ENCODE data around the gene HPCAL4. TPM values are rescaled to one million over a fixed set of nuclear protein-coding genes. Genes with fewer than 3 reads are reported as not detected.

HPCAL4 gene
- total and polyA plus RNA-seq, 2 donors from 2014 or later = 3.9 to 5.2 TPM

DNA sequence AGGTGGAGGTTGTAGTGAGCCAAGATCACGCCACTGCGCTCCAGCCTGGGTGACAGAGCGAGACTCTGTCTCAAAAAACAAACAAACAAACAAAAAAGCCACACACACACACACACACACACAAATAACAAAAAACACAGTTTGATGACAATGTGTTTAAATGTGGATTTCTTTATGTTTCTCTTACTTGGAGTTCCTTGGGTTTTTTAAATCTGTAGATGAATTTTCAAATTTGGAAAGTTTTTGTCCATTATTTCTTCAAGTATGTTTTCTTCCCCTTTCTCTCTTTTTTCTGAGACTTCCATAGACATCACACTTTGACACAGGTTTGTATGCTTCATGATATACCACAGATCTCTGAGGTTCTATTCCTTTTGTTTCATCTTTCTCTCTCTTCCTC lies 35.4 kb upstream of the HPCAL4 start:
- H3K27me3 ChIP-seq (ENCODE audit: control insufficient read depth, insufficient read depth, low read length) = peaks cover 23% of the 10 kb centered on the region
- FAIRE-seq = no peak
- intact Hi-C loops (cut with DNase I) = loop anchor here (10.0 kb wide), 2 partner anchors 118 to 122 kb away; no protein-coding TSS in a partner anchor

DNA sequence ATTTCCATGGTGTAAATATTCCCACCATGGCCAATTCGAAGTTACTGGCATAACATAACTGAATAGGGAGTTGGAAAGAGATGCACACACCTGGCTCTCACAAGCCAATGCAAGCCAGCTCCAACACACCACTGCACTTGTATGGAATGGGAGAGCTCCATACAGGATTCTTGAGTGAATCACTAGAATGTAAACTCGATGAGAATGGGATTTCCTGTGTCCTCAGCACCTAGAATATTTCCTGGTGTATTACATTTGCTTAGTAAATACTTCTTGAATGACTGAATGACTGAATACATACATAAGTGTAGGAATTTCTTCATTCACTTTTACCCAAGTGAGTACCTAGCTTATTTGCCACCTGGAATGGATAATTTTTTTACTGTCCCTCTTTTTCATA lies 31.3 kb upstream of the HPCAL4 start:
- H3K4me3 ChIP-seq (ENCODE audit: low read length in 3 of 3) = no peak overlapping the region
- no peaks in the 10 kb centered on the region for H3K9me3 ChIP-seq (ENCODE audit: control insufficient read depth in 2 of 3, insufficient read depth in 1 of 3, low read length in 3 of 3)
- TF ChIP-seq, protein P1, sequence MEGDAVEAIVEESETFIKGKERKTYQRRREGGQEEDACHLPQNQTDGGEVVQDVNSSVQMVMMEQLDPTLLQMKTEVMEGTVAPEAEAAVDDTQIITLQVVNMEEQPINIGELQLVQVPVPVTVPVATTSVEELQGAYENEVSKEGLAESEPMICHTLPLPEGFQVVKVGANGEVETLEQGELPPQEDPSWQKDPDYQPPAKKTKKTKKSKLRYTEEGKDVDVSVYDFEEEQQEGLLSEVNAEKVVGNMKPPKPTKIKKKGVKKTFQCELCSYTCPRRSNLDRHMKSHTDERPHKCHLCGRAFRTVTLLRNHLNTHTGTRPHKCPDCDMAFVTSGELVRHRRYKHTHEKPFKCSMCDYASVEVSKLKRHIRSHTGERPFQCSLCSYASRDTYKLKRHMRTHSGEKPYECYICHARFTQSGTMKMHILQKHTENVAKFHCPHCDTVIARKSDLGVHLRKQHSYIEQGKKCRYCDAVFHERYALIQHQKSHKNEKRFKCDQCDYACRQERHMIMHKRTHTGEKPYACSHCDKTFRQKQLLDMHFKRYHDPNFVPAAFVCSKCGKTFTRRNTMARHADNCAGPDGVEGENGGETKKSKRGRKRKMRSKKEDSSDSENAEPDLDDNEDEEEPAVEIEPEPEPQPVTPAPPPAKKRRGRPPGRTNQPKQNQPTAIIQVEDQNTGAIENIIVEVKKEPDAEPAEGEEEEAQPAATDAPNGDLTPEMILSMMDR (IDR thresholded peaks at IDR 0.05; ENCODE audit: borderline replicate concordance, extremely low read depth, insufficient read depth) = no peak
- no peak for FAIRE-seq
- intact Hi-C loops (cut with DNase I) = loop anchor here (10.0 kb wide), 2 partner anchors 118 to 122 kb away; no protein-coding TSS in a partner anchor
- peaks cover 16% of the 10 kb centered on the region for H3K27me3 ChIP-seq (ENCODE audit: control insufficient read depth, insufficient read depth, low read length)
- no peaks in the 10 kb centered on the region for H3K36me3 ChIP-seq (ENCODE audit: control insufficient read depth in 2 of 3, insufficient read depth in 3 of 3, low read length in 3 of 3)
- no peak overlapping the region for H3K9ac ChIP-seq (ENCODE audit: low read length in 3 of 3)
- H3K4me1 ChIP-seq (ENCODE audit: control insufficient read depth in 2 of 3, insufficient read depth in 2 of 3, low read depth in 1 of 3, low read length in 3 of 3) = no peaks in the 10 kb centered on the region
- no peak overlapping the region for H3K27ac ChIP-seq (ENCODE audit: low read depth in 2 of 2, low read length in 2 of 2)
- no peak for DNase-seq

More for the DNA sequence above, 35.4 kb upstream of the HPCAL4 start:
- no peaks in the 10 kb centered on the region for H3K4me1 ChIP-seq (ENCODE audit: control insufficient read depth in 2 of 3, insufficient read depth in 2 of 3, low read depth in 1 of 3, low read length in 3 of 3)
- H3K9me3 ChIP-seq (ENCODE audit: control insufficient read depth in 2 of 3, insufficient read depth in 1 of 3, low read length in 3 of 3) = no peaks in the 10 kb centered on the region
- no peak overlapping the region for H3K9ac ChIP-seq (ENCODE audit: low read length in 3 of 3)
- H3K27ac ChIP-seq (ENCODE audit: low read depth in 2 of 2, low read length in 2 of 2) = no peak overlapping the region
- H3K4me3 ChIP-seq (ENCODE audit: low read length in 3 of 3) = no peak overlapping the region
- TF ChIP-seq, protein P1 (IDR thresholded peaks at IDR 0.05; ENCODE audit: borderline replicate concordance, extremely low read depth, insufficient read depth) = no peak
- no peak for DNase-seq
- no peaks in the 10 kb centered on the region for H3K36me3 ChIP-seq (ENCODE audit: control insufficient read depth in 2 of 3, insufficient read depth in 3 of 3, low read length in 3 of 3)

DNA sequence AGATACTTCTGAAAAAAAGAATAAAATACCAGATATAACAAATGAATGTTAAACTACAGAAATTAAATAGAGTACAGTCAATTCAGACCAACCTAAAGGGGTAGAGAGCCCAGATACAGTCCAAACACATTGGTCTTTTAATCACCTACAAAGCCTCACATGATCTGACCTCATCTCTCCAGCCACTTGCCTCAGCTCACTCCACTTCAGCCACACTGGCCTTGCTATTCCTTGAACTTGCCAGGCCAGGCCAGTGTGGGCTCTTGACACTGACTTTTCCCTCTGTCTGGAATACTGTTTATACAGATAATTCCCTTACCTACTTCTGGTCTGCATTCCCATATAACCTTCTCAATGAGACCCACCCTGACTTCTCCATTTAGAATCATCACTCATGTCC lies 30.4 kb upstream of the HPCAL4 start:
- Histone ChIP-seq H3K9me3 (ENCODE audit: control insufficient read depth in 2 of 3, insufficient read depth in 1 of 3, low read length in 3 of 3) (no peaks in the 10 kb centered on the region), H3K36me3 (ENCODE audit: control insufficient read depth in 2 of 3, insufficient read depth in 3 of 3, low read length in 3 of 3) (no peaks in the 10 kb centered on the region), H3K27me3 (ENCODE audit: control insufficient read depth, insufficient read depth, low read length) (peaks cover 16% of the 10 kb centered on the region), H3K4me3 (ENCODE audit: low read length in 3 of 3) (no peak overlapping the region), H3K27ac (ENCODE audit: low read depth in 2 of 2, low read length in 2 of 2) (no peak overlapping the region), H3K4me1 (ENCODE audit: control insufficient read depth in 2 of 3, insufficient read depth in 2 of 3, low read depth in 1 of 3, low read length in 3 of 3) (no peaks in the 10 kb centered on the region), H3K9ac (ENCODE audit: low read length in 3 of 3) (no peak overlapping the region)
- DNase-seq (no peak), FAIRE-seq (no peak)
- TF ChIP-seq, protein P1 (IDR thresholded peaks at IDR 0.05; ENCODE audit: borderline replicate concordance, extremely low read depth, insufficient read depth) = no peak
- intact Hi-C loops (cut with DNase I) = loop anchor here (10.0 kb wide), 2 partner anchors 117 to 123 kb away; no protein-coding TSS in a partner anchor
